Measurements from ENCODE around the gene SPSB3. TPM values are rescaled to one million over a fixed set of nuclear protein-coding genes. Genes with fewer than 3 reads are reported as not detected.

Gene SPSB3
- total and polyA plus RNA-seq, 2 of the 13 experiments (the other 11 are each of a cell fraction or from before 2014, with no cell fraction given) = 13.2 to 21.9 TPM

DNA sequence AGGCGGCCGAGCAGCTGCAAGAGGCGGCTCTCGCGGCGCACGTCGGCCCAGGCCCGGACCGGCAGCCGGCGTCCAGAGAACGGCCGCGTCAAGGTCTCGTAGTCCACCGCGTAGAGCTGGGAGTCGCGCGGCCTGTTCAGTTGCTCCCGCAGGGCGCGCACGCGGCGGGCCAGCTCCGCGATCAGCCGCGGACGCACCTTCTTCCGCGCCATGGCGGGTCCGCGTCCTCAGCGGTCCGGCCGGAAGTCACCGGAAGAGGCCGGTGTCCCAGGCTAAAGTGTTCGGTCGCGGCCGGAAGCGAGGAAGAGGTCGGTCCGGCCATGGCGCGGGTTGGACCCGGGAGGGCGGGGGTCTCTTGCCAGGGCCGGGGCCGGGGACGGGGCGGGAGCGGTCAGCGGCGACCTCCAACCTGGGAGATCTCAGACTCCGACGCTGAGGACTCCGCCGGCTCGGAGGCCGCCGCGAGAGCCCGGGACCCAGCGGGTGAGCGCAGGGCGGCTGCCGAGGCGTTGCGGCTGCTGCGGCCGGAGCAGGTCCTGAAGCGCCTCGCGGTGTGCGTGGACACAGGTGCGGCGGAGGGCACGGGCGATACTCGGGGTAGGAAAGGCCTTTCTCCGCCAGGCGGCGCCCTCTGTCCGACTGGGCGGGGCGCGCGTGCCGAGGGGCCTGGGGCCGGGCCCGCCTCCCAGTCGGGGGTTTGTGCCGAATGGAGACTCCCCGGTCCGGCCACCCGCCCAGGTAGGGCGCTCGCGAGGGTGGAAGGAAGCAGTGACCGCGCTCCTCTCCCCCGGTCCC lies 9.3 kb downstream of the SPSB3 start, which contains the start of gene MRPS34 (continued):
- no peak for TF ChIP-seq ZNF569 (CRISPR knock-in tag; IDR thresholded peaks at IDR 0.05; ENCODE audit: borderline replicate concordance)
- TF ChIP-seq KLF6 (CRISPR knock-in tag; IDR thresholded peaks at IDR 0.05) = peak; percentile 87
- no peak for TF ChIP-seq CREM (IDR thresholded peaks at IDR 0.05)
- TF ChIP-seq CREM (CRISPR knock-in tag; IDR thresholded peaks at IDR 0.05) = no peak
- TF ChIP-seq SCMH1 (CRISPR knock-in tag; IDR thresholded peaks at IDR 0.05; ENCODE audit: borderline replicate concordance) = no peak
- TF ChIP-seq ZC3H13 (CRISPR knock-in tag; IDR thresholded peaks at IDR 0.05) = peak; percentile 97
- TF ChIP-seq PRDM10 (CRISPR knock-in tag; IDR thresholded peaks at IDR 0.05; ENCODE audit: low read depth) = peak; percentile 37; the same call in 1 of the 2 replicates
- TF ChIP-seq TBP (CRISPR knock-in tag; IDR thresholded peaks at IDR 0.05) = no peak
- TF ChIP-seq KLF13 (CRISPR knock-in tag; IDR thresholded peaks at IDR 0.05) = peak; percentile 92; the same call in 1 of the 2 replicates
- TF ChIP-seq RFX1 (IDR thresholded peaks at IDR 0.05) = no peak
- peak; percentile 23; the same call in 1 of the 2 replicates for TF ChIP-seq ZNF234 (CRISPR knock-in tag; conservative IDR thresholded peaks at IDR 0.05)
- peak; percentile 55 for TF ChIP-seq RFXAP (CRISPR knock-in tag; IDR thresholded peaks at IDR 0.05; ENCODE audit: borderline replicate concordance)
- peak; percentile 49; the same call in 1 of the 2 replicates for TF ChIP-seq NFKBIZ (CRISPR knock-in tag; IDR thresholded peaks at IDR 0.05)
- no peak for TF ChIP-seq ZNF644 (CRISPR knock-in tag; IDR thresholded peaks at IDR 0.05; ENCODE audit: low read depth)
- TF ChIP-seq RBAK (CRISPR knock-in tag; IDR thresholded peaks at IDR 0.05) = no peak
- TF ChIP-seq ZNF704 (CRISPR knock-in tag; IDR thresholded peaks at IDR 0.05; ENCODE audit: borderline replicate concordance) = peak; percentile 63
- TF ChIP-seq ZNF816 (CRISPR knock-in tag; IDR thresholded peaks at IDR 0.05; ENCODE audit: borderline replicate concordance) = 0 out of 2 replicates have a peak, but pooled peaks have one; percentile 14
- 0 out of 2 replicates have a peak, but pooled peaks have one; percentile 1 for TF ChIP-seq AHR (CRISPR knock-in tag; IDR thresholded peaks at IDR 0.05)
- TF ChIP-seq ZNF33B (CRISPR knock-in tag; IDR thresholded peaks at IDR 0.05) = no peak
- TF ChIP-seq, protein P1, sequence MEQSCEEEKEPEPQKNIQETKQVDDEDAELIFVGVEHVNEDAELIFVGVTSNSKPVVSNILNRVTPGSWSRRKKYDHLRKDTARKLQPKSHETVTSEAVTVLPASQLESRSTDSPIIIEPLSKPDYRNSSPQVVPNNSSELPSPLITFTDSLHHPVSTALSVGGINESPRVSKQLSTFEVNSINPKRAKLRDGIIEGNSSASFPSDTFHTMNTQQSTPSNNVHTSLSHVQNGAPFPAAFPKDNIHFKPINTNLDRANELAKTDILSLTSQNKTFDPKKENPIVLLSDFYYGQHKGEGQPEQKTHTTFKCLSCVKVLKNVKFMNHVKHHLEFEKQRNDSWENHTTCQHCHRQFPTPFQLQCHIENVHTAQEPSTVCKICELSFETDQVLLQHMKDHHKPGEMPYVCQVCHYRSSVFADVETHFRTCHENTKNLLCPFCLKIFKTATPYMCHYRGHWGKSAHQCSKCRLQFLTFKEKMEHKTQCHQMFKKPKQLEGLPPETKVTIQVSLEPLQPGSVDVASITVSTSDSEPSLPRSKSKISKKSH (CRISPR knock-in tag; IDR thresholded peaks at IDR 0.05; ENCODE audit: borderline replicate concordance) = no peak
- TF ChIP-seq ISX (CRISPR knock-in tag; conservative IDR thresholded peaks at IDR 0.05) = no peak; the same call in 1 of the 2 replicates
- TF ChIP-seq NRL (CRISPR knock-in tag; IDR thresholded peaks at IDR 0.05; ENCODE audit: borderline replicate concordance) = no peak
- TF ChIP-seq JUND (CRISPR knock-in tag; IDR thresholded peaks at IDR 0.05) = peak; percentile 58
- no peak; the same call in 1 of the 2 replicates for TF ChIP-seq ZMYM3 (CRISPR knock-in tag; IDR thresholded peaks at IDR 0.05)
- no peak for TF ChIP-seq RARG (CRISPR knock-in tag; IDR thresholded peaks at IDR 0.05; ENCODE audit: low read depth)
- no peak for TF ChIP-seq HNRNPH1 (optimal IDR thresholded peaks at IDR 0.05; ENCODE audit: low read depth, low read length)

All from HepG2 (cell line).